Adrenal gland (tissue), 5 donors: ENCODE results near the gene PIGU.

Source experiments
- CTCF ChIP-seq, 6 experiments: fragments of 450-650 bp in 4 of 6; fragments of 200-600 bp in 2 of 6; sonication (generic) in 1 of 6; IDR thresholded peaks; 1 replicate in 5 of 6; 2 replicates in 1 of 6; pipeline versions ENCODE4 v1.5.1 to v1.8.0; 2016 to 2021; ENCODE audit warnings: antibody characterized with exemption in 6 of 6, mild to moderate bottlenecking in 2 of 6, moderate library complexity in 1 of 6
- POLR2A ChIP-seq, 2 donors: fragments of 450-650 bp; IDR thresholded peaks; one replicate each; pipeline ENCODE4 v1.6.1; 2017; ENCODE audit warnings: antibody characterized with exemption in 2 of 2, mild to moderate bottlenecking in 2 of 2, moderate library complexity in 1 of 2
- donor health status: DM: no; HTN: no; CAD: no.

- TF ChIP-seq CTCF (IDR thresholded peaks at IDR 0.05) (no peak), POLR2A (IDR thresholded peaks at IDR 0.05) (no peak)
Observed at GRCh38 chr20:34566978-34567891, 109.7 kb downstream of the PIGU start.
